HEK293 (cell line): Measurements from ENCODE around the gene TMEM51.
A peak's percentile ranks its signal among the peaks of the same experiment; 100 is the strongest.

Source experiments
- BCL11A ChIP-seq: fragments of 450-650 bp; formaldehyde crosslinking; IDR thresholded peaks from 2 replicates; pipeline ENCODE4 v1.5.1; 2016; ENCODE audit warnings: low read depth, missing biosample characterization, missing genetic modification characterization
- FEZF1 ChIP-seq: fragments of 450-650 bp; formaldehyde crosslinking; IDR thresholded peaks from 2 replicates; pipeline ENCODE4 v1.5.1; 2016; ENCODE audit warnings: missing biosample characterization, missing genetic modification characterization
- INSM2 ChIP-seq: fragments of 450-650 bp; formaldehyde crosslinking; IDR thresholded peaks from 2 replicates; pipeline ENCODE4 v1.5.1; 2016; ENCODE audit warnings: missing biosample characterization, missing genetic modification characterization
- SALL2 ChIP-seq: fragments of 450-650 bp; formaldehyde crosslinking; IDR thresholded peaks from 2 replicates; pipeline ENCODE4 v1.5.0; 2017; ENCODE audit warnings: missing biosample characterization, mild to moderate bottlenecking, missing genetic modification characterization, borderline replicate concordance
- TSHZ1 ChIP-seq: fragments of 450-650 bp; formaldehyde crosslinking; IDR thresholded peaks from 2 replicates; pipeline ENCODE4 v1.5.1; 2016; ENCODE audit warnings: missing biosample characterization, missing genetic modification characterization, borderline replicate concordance
- YY1 ChIP-seq: fragments of 450-650 bp; formaldehyde crosslinking; IDR thresholded peaks from 2 replicates; pipeline ENCODE4 v1.5.1; 2018; ENCODE audit warnings: missing biosample characterization, missing genetic modification characterization
- ZBTB21 ChIP-seq: fragments of 450-650 bp; formaldehyde crosslinking; IDR thresholded peaks from 2 replicates; pipeline ENCODE4 v1.5.1; 2017; ENCODE audit warnings: missing biosample characterization, missing genetic modification characterization
- ZEB2 ChIP-seq: fragments of 450-650 bp; formaldehyde crosslinking; IDR thresholded peaks from 2 replicates; pipeline ENCODE4 v1.5.1; 2016; ENCODE audit warnings: missing biosample characterization, missing genetic modification characterization
- ZFP41 ChIP-seq: fragments of 450-650 bp; formaldehyde crosslinking; IDR thresholded peaks from 2 replicates; pipeline ENCODE4 v1.5.1; 2016; ENCODE audit warnings: missing biosample characterization, missing genetic modification characterization, borderline replicate concordance
- ZNF133 ChIP-seq: fragments of 450-650 bp; formaldehyde crosslinking; IDR thresholded peaks from 2 replicates; pipeline ENCODE4 v1.5.1; 2016; ENCODE audit warnings: missing biosample characterization, missing genetic modification characterization
- ZNF2 ChIP-seq: fragments of 450-650 bp; formaldehyde crosslinking; IDR thresholded peaks from 2 replicates; pipeline ENCODE4 v1.5.1; 2016; ENCODE audit warnings: missing biosample characterization, missing genetic modification characterization
- ZNF211 ChIP-seq: fragments of 450-650 bp; formaldehyde crosslinking; IDR thresholded peaks from 2 replicates; pipeline ENCODE4 v1.5.1; 2016; ENCODE audit warnings: low read depth, missing biosample characterization, missing genetic modification characterization
- ZNF221 ChIP-seq: fragments of 450-650 bp; formaldehyde crosslinking; IDR thresholded peaks from 2 replicates; pipeline ENCODE4 v1.5.1; 2017; ENCODE audit warnings: missing biosample characterization, missing genetic modification characterization, borderline replicate concordance
- ZNF280D ChIP-seq: fragments of 450-650 bp; formaldehyde crosslinking; IDR thresholded peaks from 2 replicates; pipeline ENCODE4 v1.5.1; 2016; ENCODE audit warnings: missing biosample characterization, missing genetic modification characterization
- ZNF362 ChIP-seq: fragments of 450-650 bp; formaldehyde crosslinking; IDR thresholded peaks from 2 replicates; pipeline ENCODE4 v1.5.1; 2016; ENCODE audit warnings: missing biosample characterization, missing genetic modification characterization
- ZNF37A ChIP-seq: fragments of 450-650 bp; IDR thresholded peaks from 2 replicates; pipeline ENCODE4 v1.5.1; 2018; ENCODE audit warnings: missing biosample characterization, missing genetic modification characterization
- ZNF416 ChIP-seq: fragments of 450-650 bp; formaldehyde crosslinking; IDR thresholded peaks from 2 replicates; pipeline ENCODE4 v1.5.1; 2016; ENCODE audit warnings: missing biosample characterization, missing genetic modification characterization
- ZNF433 ChIP-seq: fragments of 450-650 bp; formaldehyde crosslinking; IDR thresholded peaks from 2 replicates; pipeline ENCODE4 v1.5.1; 2016; ENCODE audit warnings: missing biosample characterization, missing genetic modification characterization, low read depth
- ZNF488 ChIP-seq: fragments of 450-650 bp; formaldehyde crosslinking; IDR thresholded peaks from 2 replicates; pipeline ENCODE4 v1.5.1; 2016; ENCODE audit warnings: missing biosample characterization, missing genetic modification characterization
- ZNF514 ChIP-seq: fragments of 450-650 bp; formaldehyde crosslinking; IDR thresholded peaks from 2 replicates; pipeline ENCODE4 v1.5.1; 2016; ENCODE audit warnings: missing biosample characterization, missing genetic modification characterization
- ZNF548 ChIP-seq: fragments of 450-650 bp; formaldehyde crosslinking; IDR thresholded peaks from 2 replicates; pipeline ENCODE4 v1.5.1; 2016; ENCODE audit warnings: missing biosample characterization, missing genetic modification characterization
- ZNF558 ChIP-seq: fragments of 450-650 bp; formaldehyde crosslinking; IDR thresholded peaks from 2 replicates; pipeline ENCODE4 v1.5.1; 2016; ENCODE audit warnings: missing biosample characterization, missing genetic modification characterization
- ZNF645 ChIP-seq: fragments of 450-650 bp; formaldehyde crosslinking; IDR thresholded peaks from 2 replicates; pipeline ENCODE4; 2016; ENCODE audit warnings: missing biosample characterization, missing genetic modification characterization
- ZNF747 ChIP-seq: fragments of 450-650 bp; formaldehyde crosslinking; IDR thresholded peaks from 2 replicates; pipeline ENCODE4 v1.5.1; 2016; ENCODE audit warnings: missing biosample characterization, missing genetic modification characterization
- ZNF777 ChIP-seq: fragments of 450-650 bp; formaldehyde crosslinking; IDR thresholded peaks from 2 replicates; pipeline ENCODE4 v1.5.1; 2017; ENCODE audit warnings: missing biosample characterization, missing genetic modification characterization, borderline replicate concordance
- ZNF837 ChIP-seq: fragments of 450-650 bp; formaldehyde crosslinking; IDR thresholded peaks from 2 replicates; pipeline ENCODE4 v1.5.1; 2016; ENCODE audit warnings: missing biosample characterization, missing genetic modification characterization
- ZSCAN30 ChIP-seq: fragments of 450-650 bp; IDR thresholded peaks from 2 replicates; pipeline ENCODE4 v1.5.1; 2018; ENCODE audit warnings: missing biosample characterization, mild to moderate bottlenecking, missing genetic modification characterization, moderate library complexity
- ZSCAN5A ChIP-seq: fragments of 450-650 bp; formaldehyde crosslinking; IDR thresholded peaks from 2 replicates; pipeline ENCODE4 v1.5.1; 2016; ENCODE audit warnings: missing biosample characterization, missing genetic modification characterization

Gene TMEM51

GRCh38 chr1:15246960-15247614 is 93.5 kb downstream of the TMEM51 start, which contains the start of gene FHAD1 (continued):
- TF ChIP-seq BCL11A (tag by site-specific recombination) (no peak), ZNF488 (tag by site-specific recombination) (no peak), ZNF433 (tag by site-specific recombination) (no peak), ZNF837 (no peak), ZNF2 (tag by site-specific recombination) (no peak), FEZF1 (tag by site-specific recombination) (no peak), ZNF747 (no peak), ZNF280D (tag by site-specific recombination) (0 out of 2 replicates have a peak, but pooled peaks have one; percentile 25), ZNF416 (no peak), ZNF548 (no peak), ZNF362 (tag by site-specific recombination) (no peak), ZNF211 (tag by site-specific recombination) (no peak), ZFP41 (no peak), INSM2 (tag by site-specific recombination) (no peak), ZNF133 (no peak), ZBTB21 (tag by site-specific recombination) (no peak), ZNF221 (tag by site-specific recombination) (no peak), YY1 (no peak), ZEB2 (tag by site-specific recombination) (peak; percentile 36; the same call in 1 of the 2 replicates), ZNF777 (no peak), ZNF514 (tag by site-specific recombination) (no peak), ZSCAN30 (tag by site-specific recombination) (peak; percentile 98), ZNF558 (tag by site-specific recombination) (no peak), ZNF37A (no peak), SALL2 (tag by site-specific recombination) (no peak), ZNF645 (tag by site-specific recombination) (no peak), TSHZ1 (tag by site-specific recombination) (no peak), ZSCAN5A (tag by site-specific recombination) (peak; percentile 82)
